BLaER1 (cell line): ENCODE measurements around the gene CX3CL1.

Experiments
- H3K27ac ChIP-seq: shearing (Covaris generic); formaldehyde crosslinking; 2 replicates; pipeline ENCODE4 v1.8.1; 2022
- H3K27me3 ChIP-seq: shearing (Covaris generic); formaldehyde crosslinking; 2 replicates; pipeline ENCODE4 v1.8.1; 2022
- H3K36me3 ChIP-seq: shearing (Covaris generic); formaldehyde crosslinking; 2 replicates; pipeline ENCODE4 v1.8.1; 2022
- H3K4me1 ChIP-seq: shearing (Covaris generic); formaldehyde crosslinking; 2 replicates; pipeline ENCODE4 v1.8.1; 2022
- H3K4me2 ChIP-seq: shearing (Covaris generic); formaldehyde crosslinking; 2 replicates; pipeline ENCODE4 v1.8.1; 2022
- H3K4me3 ChIP-seq: shearing (Covaris generic); formaldehyde crosslinking; 2 replicates; pipeline ENCODE4 v1.8.1; 2022
- H3K9ac ChIP-seq: shearing (Covaris generic); formaldehyde crosslinking; 2 replicates; pipeline ENCODE4 v1.8.1; 2022
- H3K9me3 ChIP-seq: shearing (Covaris generic); formaldehyde crosslinking; 2 replicates; pipeline ENCODE4 v1.8.1; 2022
- H4K20me1 ChIP-seq: shearing (Covaris generic); formaldehyde crosslinking; 2 replicates; pipeline ENCODE4 v1.8.1; 2022
- Cebpa-rat ChIP-seq: shearing (Covaris generic); IDR thresholded peaks from 2 replicates; pipeline ENCODE4 v1.8.1; 2022

Gene CX3CL1

DNA sequence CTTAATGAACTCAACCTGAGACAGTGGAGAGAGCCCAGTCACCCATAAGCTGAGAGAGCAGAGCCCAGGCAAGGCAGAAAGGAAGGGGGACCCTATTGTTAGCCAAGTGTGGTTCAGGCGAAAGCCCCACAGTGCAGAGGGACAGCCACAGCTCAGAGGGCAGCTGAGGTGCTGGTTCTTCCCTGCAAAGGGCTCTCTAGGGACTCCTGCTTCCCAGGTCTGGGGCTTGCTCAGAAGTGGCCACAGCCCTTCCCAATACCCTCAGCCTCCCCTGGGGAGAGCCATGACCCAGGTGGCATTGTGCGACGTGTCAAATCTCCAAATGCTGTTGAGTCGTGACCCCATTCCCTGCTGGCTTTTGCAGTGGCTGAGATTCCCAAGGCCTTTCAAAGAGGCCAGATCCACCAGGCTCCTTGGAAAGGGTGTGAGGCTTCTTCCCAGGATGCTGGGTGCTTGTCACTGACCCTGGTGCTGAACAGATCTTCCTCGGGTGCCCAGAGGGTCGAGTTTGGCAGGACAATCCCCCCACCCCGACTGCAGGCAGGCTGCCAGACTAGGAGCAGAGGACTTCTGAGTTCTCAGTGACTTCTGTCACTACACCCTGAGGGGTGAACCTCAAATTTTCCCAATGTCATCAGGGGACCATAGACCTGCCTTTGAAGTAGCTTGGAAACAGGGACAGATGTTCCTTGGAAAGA lies 29.8 kb downstream of the CX3CL1 start:
- Histone ChIP-seq H3K4me1 (peaks cover 16% of the 10 kb centered on the region), H3K4me3 (no peak overlapping the region), H3K27ac (no peak overlapping the region), H4K20me1 (no peaks in the 10 kb centered on the region), H3K27me3 (no peaks in the 10 kb centered on the region), H3K36me3 (no peaks in the 10 kb centered on the region), H3K9ac (no peak overlapping the region), H3K4me2 (no peak overlapping the region), H3K9me3 (no peaks in the 10 kb centered on the region)
- TF ChIP-seq Cebpa-rat: no peak

DNA sequence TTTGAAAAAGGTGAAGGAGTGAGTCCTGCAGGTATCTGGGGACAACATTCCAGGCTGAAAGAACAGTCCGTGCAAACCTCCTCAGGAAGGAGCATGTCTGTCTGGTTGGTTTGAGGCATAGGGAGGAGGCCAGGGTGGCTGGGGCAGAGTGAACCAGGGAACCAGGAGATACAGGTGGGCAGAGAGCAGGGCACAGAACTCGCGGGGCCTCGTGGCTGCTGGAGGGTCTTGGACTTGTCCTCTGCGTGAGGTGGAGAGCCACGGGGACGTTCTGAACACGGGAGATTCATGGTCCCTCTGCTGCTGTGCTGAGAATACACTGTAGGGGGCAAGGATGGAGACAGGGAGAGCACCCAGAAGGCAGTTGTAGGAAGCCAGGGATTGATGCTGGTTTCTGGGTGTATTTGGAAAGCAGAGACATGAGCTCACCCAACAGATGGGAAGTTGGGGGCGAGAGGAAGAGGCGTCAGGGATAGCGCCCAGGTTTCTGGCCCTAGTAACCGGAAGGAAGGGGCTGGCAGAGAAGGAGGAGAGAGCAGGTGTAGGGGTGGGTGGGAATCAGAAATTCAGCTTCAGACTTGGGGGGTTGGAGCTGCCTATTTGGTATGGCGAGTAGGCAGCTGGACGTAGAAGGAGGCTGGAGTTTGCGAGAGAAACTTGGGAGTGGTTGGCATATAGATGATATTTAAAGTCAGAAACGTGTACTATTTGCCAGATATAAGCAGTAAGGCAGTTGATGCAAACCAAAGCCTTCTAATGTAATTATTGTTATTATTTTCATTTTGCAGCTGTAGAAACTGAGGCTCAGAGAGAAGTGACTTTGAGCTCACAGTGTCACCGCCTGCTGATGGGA lies 31.9 kb downstream of the CX3CL1 start, which contains the start of gene CCL17:
Gene CCL17, plus strand, starts transcription at position 803 of the 853 bp plus-strand sequence. CDS start 9,166 bp downstream, outside the sequence.
- Histone ChIP-seq H3K9ac (no peak within 1 kb of the TSS), H3K36me3 (no peaks in the 10 kb centered on the region), H3K27ac (no peak within 1 kb of the TSS), H4K20me1 (no peaks in the 10 kb centered on the region), H3K4me2 (no peak within 1 kb of the TSS), H3K9me3 (no peaks in the 10 kb centered on the region), H3K27me3 (no peaks in the 10 kb centered on the region), H3K4me1 (peaks cover 25% of the 10 kb centered on the region), H3K4me3 (no peak within 1 kb of the TSS)
- no peak for TF ChIP-seq Cebpa-rat

DNA sequence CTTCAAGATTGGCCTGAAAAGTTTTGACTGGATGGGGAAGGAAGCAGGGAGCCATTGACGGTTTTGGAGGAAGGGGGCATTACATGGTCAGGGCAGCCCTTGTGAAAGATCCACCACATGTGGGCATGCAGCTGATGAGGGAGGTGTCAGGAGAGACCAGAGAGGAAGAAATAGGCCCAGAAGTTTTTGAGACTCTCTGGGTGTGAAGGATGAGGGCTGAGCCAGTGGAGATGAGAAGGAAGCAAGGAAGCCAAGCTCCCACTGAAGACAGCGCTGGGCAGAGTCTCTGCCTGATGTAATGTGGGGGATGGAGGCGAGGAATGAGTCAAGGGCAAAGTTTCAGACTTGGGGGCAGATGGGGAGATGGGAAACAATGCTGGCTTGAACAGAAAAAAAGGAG lies 32.8 kb downstream of the CX3CL1 start:
- H3K9ac ChIP-seq: no peak overlapping the region
- TF ChIP-seq Cebpa-rat: no peak
- H3K4me1 ChIP-seq: peaks cover 34% of the 10 kb centered on the region
- no peaks in the 10 kb centered on the region for H3K27me3 ChIP-seq
- no peak overlapping the region for H3K4me2 ChIP-seq
- no peaks in the 10 kb centered on the region for H4K20me1 ChIP-seq
- H3K36me3 ChIP-seq: no peaks in the 10 kb centered on the region
- no peak overlapping the region for H3K4me3 ChIP-seq
- H3K9me3 ChIP-seq: no peaks in the 10 kb centered on the region
- H3K27ac ChIP-seq: no peak overlapping the region

DNA sequence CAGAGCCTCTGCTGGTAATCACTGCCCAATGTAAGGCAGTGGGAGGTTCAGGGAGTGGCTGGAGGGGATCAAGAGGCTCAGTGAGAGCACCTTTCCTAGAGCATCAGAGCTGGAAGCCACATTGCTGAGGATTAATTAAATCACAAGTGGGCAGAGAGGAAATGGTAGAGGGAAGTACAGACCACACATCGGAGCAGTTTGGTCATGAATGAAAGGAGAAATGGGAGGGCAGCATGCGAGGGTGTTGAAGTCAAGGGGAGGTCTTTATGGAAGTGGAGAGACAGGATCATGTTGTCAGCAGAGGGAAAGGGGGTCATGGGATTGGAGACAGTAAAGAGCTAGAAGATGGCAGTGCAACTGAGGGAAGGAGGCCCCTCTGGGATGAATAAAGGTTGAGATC lies 34.6 kb downstream of the CX3CL1 start:
- H3K27me3 ChIP-seq: no peaks in the 10 kb centered on the region
- no peak overlapping the region for H3K4me3 ChIP-seq
- peaks cover 47% of the 10 kb centered on the region for H3K4me1 ChIP-seq
- no peaks in the 10 kb centered on the region for H3K36me3 ChIP-seq
- no peaks in the 10 kb centered on the region for H4K20me1 ChIP-seq
- no peak overlapping the region for H3K9ac ChIP-seq
- no peak overlapping the region for H3K27ac ChIP-seq
- H3K4me2 ChIP-seq: peak overlapping the region; percentile 48
- no peaks in the 10 kb centered on the region for H3K9me3 ChIP-seq
- TF ChIP-seq Cebpa-rat: no peak

DNA sequence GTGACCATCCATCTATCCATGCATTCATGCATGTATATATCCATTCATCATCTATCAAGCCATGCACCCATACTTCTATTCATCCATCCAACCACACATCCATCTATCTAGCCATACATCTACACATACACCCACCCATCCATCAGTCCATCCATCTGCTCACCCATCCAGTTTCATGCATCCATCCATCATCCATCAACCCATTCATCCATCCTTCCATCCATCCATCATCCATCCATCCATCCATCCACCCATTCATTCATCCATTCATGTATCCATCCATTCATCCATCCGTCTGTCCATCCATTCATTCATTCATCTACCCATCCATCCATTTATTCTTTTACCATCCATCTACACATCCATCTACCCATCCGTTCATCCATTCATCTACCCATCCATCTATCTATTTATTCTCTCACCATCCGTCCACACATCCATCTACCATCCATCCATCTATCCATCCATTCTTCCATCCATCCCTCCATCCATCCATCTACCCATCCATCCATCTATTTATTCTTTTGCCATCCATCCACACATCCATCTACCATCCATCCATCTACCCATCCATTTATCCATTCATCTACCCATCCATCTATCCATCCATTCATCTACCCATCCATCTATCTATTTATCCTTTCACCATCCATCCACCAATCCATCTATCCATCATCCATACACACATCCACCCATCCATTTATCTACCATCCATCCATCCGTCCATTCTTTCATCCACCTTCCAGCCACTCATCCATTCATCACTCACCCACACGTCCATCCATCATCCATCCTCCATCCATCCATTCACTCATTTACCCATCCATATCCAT lies 35.4 kb downstream of the CX3CL1 start:
- Histone ChIP-seq H3K27ac (no peak overlapping the region), H3K4me2 (peak overlapping the region; percentile 48; the same call in 1 of the 2 replicates), H3K4me3 (no peak overlapping the region), H3K36me3 (no peaks in the 10 kb centered on the region), H4K20me1 (no peaks in the 10 kb centered on the region), H3K9ac (no peak overlapping the region), H3K9me3 (no peaks in the 10 kb centered on the region), H3K4me1 (peaks cover 52% of the 10 kb centered on the region), H3K27me3 (no peaks in the 10 kb centered on the region)
- no peak for TF ChIP-seq Cebpa-rat

DNA sequence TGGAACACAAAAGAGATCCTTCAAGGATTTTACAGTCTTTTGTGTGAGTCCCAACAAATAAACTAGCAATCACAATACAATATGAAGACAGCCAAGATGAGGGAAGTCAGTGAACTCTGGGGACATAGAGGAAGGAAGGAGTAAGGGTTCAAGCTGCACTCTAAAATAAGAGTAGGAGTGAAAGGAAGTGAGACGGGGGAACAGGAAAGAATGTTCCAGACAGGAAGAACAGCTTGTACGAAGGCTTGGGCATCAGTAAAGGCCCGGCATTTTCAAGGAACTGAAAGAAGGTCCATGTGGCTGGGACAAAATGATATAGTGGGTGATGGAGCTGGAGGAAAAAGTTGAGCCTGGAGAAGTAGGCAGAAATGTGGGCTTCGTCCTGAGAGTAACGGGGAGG lies 36.8 kb downstream of the CX3CL1 start:
- Histone ChIP-seq H3K27me3 (no peaks in the 10 kb centered on the region), H3K4me3 (no peak overlapping the region), H3K4me2 (peak overlapping the region; percentile 52), H3K9ac (no peak overlapping the region), H3K27ac (no peak overlapping the region), H4K20me1 (no peaks in the 10 kb centered on the region), H3K36me3 (no peaks in the 10 kb centered on the region), H3K9me3 (no peaks in the 10 kb centered on the region), H3K4me1 (peaks cover 65% of the 10 kb centered on the region)
- no peak for TF ChIP-seq Cebpa-rat

DNA sequence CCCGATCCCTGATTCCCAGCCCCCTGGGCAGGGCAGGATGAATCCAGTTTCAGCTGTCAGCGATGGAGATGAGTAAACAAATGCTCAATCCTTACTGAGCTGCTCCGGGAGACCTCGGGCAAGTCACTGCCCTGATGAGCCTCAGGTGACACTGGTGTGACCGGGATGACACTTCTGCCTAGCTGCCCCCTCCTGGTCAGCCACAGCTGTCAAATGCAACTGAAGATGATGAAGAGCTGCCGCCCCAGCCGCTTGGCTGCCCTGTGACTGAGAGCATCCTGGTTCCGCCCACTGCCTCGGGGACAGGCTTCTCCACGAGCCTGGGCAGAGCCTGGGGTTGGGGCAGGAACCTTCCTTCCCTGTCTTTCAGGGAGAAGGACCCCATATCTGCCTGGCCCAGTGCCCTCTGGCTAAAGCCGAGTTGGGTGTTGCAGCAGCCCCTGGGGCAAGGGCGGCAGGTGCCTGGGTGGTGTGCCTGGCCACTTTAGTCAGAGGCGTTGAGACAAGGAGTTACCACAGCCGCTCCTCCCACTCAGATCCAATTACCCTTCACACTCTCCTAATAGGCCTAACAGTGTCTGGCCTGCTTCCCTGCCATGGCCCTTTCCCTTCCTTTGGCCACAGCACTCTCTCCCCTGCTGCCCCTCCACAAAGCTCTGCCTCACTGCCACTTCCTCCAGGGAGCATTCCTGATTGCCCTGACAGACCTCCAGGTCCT lies 37.7 kb downstream of the CX3CL1 start:
- H3K9me3 ChIP-seq: no peaks in the 10 kb centered on the region
- H3K4me3 ChIP-seq: no peak overlapping the region
- H3K27ac ChIP-seq: no peak overlapping the region
- TF ChIP-seq Cebpa-rat: no peak
- H3K27me3 ChIP-seq: no peaks in the 10 kb centered on the region
- H3K4me1 ChIP-seq: peaks cover 67% of the 10 kb centered on the region
- no peaks in the 10 kb centered on the region for H4K20me1 ChIP-seq
- peak overlapping the region; percentile 21; the same call in 1 of the 2 replicates for H3K4me2 ChIP-seq
- H3K36me3 ChIP-seq: no peaks in the 10 kb centered on the region
- no peak overlapping the region; the same call in 1 of the 2 replicates for H3K9ac ChIP-seq

DNA sequence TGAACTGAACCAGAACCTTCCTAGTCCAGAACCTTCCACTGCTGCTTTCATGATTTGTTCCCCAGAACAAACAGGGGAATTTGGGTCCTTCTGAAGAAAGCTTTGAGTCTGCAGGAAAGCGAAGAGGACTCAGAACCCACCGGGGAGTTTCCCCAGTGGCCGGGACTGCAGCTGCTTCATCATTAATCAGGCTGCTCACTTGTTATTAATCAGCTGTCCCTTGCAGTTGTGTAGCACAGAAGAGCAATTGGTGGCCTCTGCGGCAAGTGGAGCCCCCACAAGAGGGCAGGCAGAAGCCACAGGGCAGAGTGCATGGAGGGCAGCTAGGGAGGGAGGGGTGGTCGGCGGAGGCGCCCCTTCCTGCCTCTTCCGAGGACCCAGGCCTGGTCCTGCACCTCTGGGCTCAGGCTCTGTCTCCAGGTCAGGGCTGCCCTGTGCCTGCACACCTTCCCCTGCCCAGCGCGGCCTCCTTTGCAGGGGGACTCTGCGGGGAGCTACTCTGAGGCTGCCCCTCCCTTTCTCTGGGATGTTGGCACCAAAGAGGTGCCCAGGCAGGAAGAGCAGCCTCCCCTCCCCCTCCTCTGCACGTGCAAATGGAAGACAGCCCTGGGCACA lies 39.2 kb downstream of the CX3CL1 start:
- no peak overlapping the region for H3K27ac ChIP-seq
- H3K27me3 ChIP-seq: no peaks in the 10 kb centered on the region
- peaks cover 74% of the 10 kb centered on the region for H3K4me1 ChIP-seq
- no peak overlapping the region for H3K9ac ChIP-seq
- H3K4me2 ChIP-seq: peak overlapping the region; percentile 60
- H3K36me3 ChIP-seq: no peaks in the 10 kb centered on the region
- H4K20me1 ChIP-seq: no peaks in the 10 kb centered on the region
- H3K9me3 ChIP-seq: no peaks in the 10 kb centered on the region
- H3K4me3 ChIP-seq: no peak overlapping the region
- no peak for TF ChIP-seq Cebpa-rat

DNA sequence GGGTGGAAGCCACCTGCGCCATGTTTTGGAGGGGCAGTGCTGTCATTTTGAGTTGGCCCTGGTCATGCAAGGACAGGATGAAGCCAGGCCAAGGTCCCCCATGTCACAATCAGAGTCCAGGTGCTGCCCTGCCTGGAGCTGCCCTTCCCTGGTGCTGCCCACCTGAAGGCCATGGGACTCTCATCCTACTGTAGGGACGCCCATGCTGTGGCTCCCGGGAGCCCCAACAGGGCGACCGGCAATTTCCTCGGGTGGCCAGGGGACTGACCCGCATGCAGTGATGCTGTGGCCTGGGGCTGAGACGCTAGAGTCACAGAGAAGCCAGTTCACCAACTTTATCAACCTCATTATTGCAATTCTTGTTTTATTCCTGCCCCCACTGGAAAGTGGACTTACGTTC lies 40.3 kb downstream of the CX3CL1 start:
- H4K20me1 ChIP-seq: no peaks in the 10 kb centered on the region
- H3K27me3 ChIP-seq: no peaks in the 10 kb centered on the region
- TF ChIP-seq Cebpa-rat: no peak
- peak overlapping the region; percentile 73 for H3K4me2 ChIP-seq
- H3K27ac ChIP-seq: peak overlapping the region; percentile 63; the same call in 1 of the 2 replicates
- peaks cover 77% of the 10 kb centered on the region for H3K4me1 ChIP-seq
- H3K4me3 ChIP-seq: no peak overlapping the region
- H3K9me3 ChIP-seq: no peaks in the 10 kb centered on the region
- H3K9ac ChIP-seq: no peak overlapping the region
- no peaks in the 10 kb centered on the region for H3K36me3 ChIP-seq
